Measurements from ENCODE around the gene MAEL. TPM values are rescaled to one million over a fixed set of nuclear protein-coding genes. Genes with fewer than 3 reads are reported as not detected.

The MAEL gene
- total RNA-seq, 4 donors from 2014 or later, result not detected

DNA sequence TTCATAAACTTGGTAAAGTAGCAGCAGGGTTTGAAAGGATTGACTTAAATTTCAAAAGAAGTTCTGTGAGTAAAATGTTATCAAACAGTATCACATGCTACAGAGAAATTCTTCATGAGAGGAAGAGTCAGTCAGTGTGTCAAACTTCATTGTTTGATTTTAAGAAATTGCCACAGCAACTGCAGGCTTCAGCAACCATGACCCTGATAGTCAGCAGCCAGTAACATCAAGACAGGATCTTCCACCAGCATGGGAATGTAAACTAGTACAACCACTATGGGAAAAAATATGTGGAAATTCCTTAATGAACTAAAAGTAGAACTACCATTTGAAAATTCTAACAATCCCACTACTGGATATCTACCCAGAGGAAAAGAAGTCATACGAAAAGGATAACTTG lies 11.5 kb downstream of the MAEL start:
- ATAC-seq, result no peak
- no peak overlapping the region for H3K27ac ChIP-seq

DNA sequence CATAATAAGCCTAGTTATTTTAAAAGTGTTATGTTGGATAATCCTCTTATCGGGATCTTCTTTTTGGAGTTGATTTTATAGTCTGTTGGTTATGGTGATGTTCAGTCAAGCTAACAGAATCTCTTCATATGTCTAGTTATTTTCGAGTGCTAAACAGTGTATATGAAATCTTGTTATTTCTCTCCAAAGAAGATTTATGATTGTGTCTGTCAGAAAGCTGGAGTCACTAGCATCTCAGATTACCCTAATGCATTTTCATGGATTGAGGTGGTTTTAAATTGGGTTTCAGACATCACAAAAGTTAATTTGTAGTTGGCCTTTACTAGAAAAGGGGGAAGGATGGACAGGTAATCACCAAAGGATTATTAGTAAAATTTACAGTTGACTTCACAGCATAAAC lies 13.3 kb downstream of the MAEL start:
- Histone ChIP-seq H3K9me3 (no peaks in the 10 kb centered on the region), H3K4me1 (no peaks in the 10 kb centered on the region), H3K27ac (no peak overlapping the region), H3K36me3 (no peaks in the 10 kb centered on the region), H3K27me3 (no peaks in the 10 kb centered on the region), H3K4me3 (no peak overlapping the region)
- intact Hi-C loops (cut with DNase I; ENCODE audit: low total_unique reads) (no loop called here), in situ Hi-C loops (cut with MboI; ENCODE audit: low sequenced_read_pairs in 4 of 4) (no loop called here)
- TF ChIP-seq POLR2A (IDR thresholded peaks at IDR 0.05), result no peak
- TF ChIP-seq, protein P1, sequence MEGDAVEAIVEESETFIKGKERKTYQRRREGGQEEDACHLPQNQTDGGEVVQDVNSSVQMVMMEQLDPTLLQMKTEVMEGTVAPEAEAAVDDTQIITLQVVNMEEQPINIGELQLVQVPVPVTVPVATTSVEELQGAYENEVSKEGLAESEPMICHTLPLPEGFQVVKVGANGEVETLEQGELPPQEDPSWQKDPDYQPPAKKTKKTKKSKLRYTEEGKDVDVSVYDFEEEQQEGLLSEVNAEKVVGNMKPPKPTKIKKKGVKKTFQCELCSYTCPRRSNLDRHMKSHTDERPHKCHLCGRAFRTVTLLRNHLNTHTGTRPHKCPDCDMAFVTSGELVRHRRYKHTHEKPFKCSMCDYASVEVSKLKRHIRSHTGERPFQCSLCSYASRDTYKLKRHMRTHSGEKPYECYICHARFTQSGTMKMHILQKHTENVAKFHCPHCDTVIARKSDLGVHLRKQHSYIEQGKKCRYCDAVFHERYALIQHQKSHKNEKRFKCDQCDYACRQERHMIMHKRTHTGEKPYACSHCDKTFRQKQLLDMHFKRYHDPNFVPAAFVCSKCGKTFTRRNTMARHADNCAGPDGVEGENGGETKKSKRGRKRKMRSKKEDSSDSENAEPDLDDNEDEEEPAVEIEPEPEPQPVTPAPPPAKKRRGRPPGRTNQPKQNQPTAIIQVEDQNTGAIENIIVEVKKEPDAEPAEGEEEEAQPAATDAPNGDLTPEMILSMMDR (IDR thresholded peaks at IDR 0.05 in 4 of 5, conservative IDR thresholded peaks at IDR 0.05 in 1 of 5), result no peak
- no peak for DNase-seq
- no peak for ATAC-seq

More for the DNA sequence above, 11.5 kb downstream of the MAEL start:
- in situ Hi-C loops (cut with MboI; ENCODE audit: low sequenced_read_pairs in 4 of 4) (no loop called here), intact Hi-C loops (cut with DNase I; ENCODE audit: low total_unique reads) (no loop called here)
- H3K27me3 ChIP-seq, result no peaks in the 10 kb centered on the region
- TF ChIP-seq, protein P1 (IDR thresholded peaks at IDR 0.05 in 4 of 5, conservative IDR thresholded peaks at IDR 0.05 in 1 of 5), result no peak
- no peak for TF ChIP-seq POLR2A (IDR thresholded peaks at IDR 0.05)
- no peaks in the 10 kb centered on the region for H3K36me3 ChIP-seq
- H3K9me3 ChIP-seq, result no peaks in the 10 kb centered on the region
- no peak for DNase-seq
- H3K4me1 ChIP-seq, result no peaks in the 10 kb centered on the region
- H3K4me3 ChIP-seq, result no peak overlapping the region

DNA sequence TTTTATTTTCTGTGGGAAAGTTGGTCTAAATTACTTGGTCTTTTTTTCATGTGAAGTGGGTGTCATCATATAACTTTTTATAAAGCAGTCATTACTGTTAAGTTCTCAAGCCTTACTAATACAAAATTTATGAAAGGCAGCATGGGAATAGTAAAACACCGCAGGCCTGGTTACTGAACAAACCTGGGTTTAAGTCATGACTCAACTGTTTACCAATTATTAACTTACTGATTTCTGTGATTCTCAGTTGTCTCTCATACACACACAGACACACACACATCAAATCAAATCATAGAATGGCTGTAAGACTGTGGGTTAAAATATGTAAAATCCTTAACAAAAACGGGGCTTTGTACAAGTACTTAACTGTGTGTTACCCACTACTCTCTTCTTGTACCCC lies 14.6 kb downstream of the MAEL start:
- in situ Hi-C loops (cut with MboI; ENCODE audit: low sequenced_read_pairs in 4 of 4), result no loop called here
- no peak for ATAC-seq
- TF ChIP-seq, protein P1 (IDR thresholded peaks at IDR 0.05 in 4 of 5, conservative IDR thresholded peaks at IDR 0.05 in 1 of 5), result no peak
- TF ChIP-seq POLR2A (IDR thresholded peaks at IDR 0.05), result no peak
- Histone ChIP-seq H3K4me3 (no peak overlapping the region), H3K9me3 (no peaks in the 10 kb centered on the region), H3K36me3 (no peaks in the 10 kb centered on the region), H3K4me1 (no peaks in the 10 kb centered on the region), H3K27ac (no peak overlapping the region), H3K27me3 (no peaks in the 10 kb centered on the region)
- DNase-seq, result no peak
- intact Hi-C loops (cut with DNase I; ENCODE audit: low total_unique reads), result no loop called here

DNA sequence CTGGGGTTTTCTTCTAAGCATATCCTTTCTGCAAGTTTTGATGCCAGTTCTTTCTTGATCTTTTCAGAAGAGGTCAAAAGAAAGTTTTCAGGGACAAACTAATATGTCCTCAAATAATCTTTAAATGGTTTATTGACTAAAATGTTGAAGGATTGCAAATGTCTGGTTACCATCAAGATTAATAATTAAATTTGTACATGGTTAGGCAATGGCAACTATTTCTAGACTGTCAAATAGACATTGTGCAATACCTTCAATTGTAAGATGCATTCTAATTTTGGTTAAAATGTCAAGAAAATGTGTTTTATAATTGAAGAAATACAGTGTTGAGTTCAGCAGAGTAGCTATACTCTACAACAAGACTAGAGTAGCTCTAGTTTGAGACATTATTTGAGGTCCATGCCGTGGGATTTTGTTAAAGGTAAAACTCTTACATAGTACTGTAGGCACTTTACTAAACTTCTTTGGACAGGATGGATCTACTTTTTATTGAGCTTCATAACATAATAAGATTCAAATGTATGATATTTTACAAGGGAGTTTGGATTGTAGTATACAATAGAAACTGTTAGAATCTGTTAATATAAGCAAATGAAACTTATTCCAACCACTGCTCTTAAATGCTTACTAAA lies 22.6 kb downstream of the MAEL start:
- Histone ChIP-seq H3K4me1 (no peaks in the 10 kb centered on the region), H3K4me3 (no peak overlapping the region), H3K36me3 (no peaks in the 10 kb centered on the region), H3K27me3 (no peaks in the 10 kb centered on the region), H3K9me3 (no peaks in the 10 kb centered on the region), H3K27ac (no peak overlapping the region)
- intact Hi-C loops (cut with DNase I; ENCODE audit: low total_unique reads) (no loop called here), in situ Hi-C loops (cut with MboI; ENCODE audit: low sequenced_read_pairs in 4 of 4) (no loop called here)
- DNase-seq, result no peak
- no peak for ATAC-seq
- TF ChIP-seq POLR2A (IDR thresholded peaks at IDR 0.05), result no peak
- TF ChIP-seq, protein P1 (IDR thresholded peaks at IDR 0.05 in 4 of 5, conservative IDR thresholded peaks at IDR 0.05 in 1 of 5), result no peak

DNA sequence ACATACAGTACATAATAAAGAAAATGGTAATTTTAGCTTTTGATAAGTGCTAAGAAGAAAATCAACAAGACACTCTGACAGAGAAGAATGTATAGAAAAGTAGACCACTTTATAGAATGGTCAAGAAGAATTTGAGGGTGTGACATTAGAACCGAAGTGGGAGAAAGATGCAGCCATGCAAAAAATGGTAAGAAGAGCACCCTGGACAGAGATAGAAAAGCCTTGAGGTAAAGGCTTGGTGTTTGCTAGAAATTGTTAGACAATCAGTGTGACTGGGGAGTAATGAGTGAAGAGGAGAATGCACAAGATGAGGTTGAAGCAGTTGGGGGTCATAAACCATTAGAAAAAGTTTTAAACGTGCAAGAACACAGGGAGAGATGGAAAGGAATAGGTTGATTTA lies 23.5 kb downstream of the MAEL start:
- TF ChIP-seq POLR2A (IDR thresholded peaks at IDR 0.05), result no peak
- TF ChIP-seq, protein P1 (IDR thresholded peaks at IDR 0.05 in 4 of 5, conservative IDR thresholded peaks at IDR 0.05 in 1 of 5), result no peak
- DNase-seq, result no peak
- ATAC-seq, result no peak
- Histone ChIP-seq H3K27me3 (no peaks in the 10 kb centered on the region), H3K9me3 (no peaks in the 10 kb centered on the region), H3K27ac (no peak overlapping the region), H3K4me3 (no peak overlapping the region), H3K4me1 (no peaks in the 10 kb centered on the region), H3K36me3 (no peaks in the 10 kb centered on the region)
- in situ Hi-C loops (cut with MboI; ENCODE audit: low sequenced_read_pairs in 4 of 4), result no loop called here
- intact Hi-C loops (cut with DNase I; ENCODE audit: low total_unique reads), result no loop called here

Data from gastrocnemius medialis (tissue), 4 donors.